Calu3 (cell line): Measurements from ENCODE around the gene SNX11. TPM values are rescaled to one million over a fixed set of nuclear protein-coding genes. Genes with fewer than 3 reads are reported as not detected.

Source experiments
- BruUV-seq: library from RNA; stranded (reverse); fragments of 400-500 nt; replicated peaks from 2 replicates; lab custom pipeline; 2021; lab: Mats Ljungman, UMichigan
- CTCF ChIA-PET: fragments of 300-600 bp; sonication (Branson Sonifier 250); formaldehyde crosslinking; loops from one replicate; lab custom pipeline; 2022; ENCODE audit warnings: antibody characterized with exemption; lab: Charles Lee
- DNase-seq: peaks from one replicate; pipeline ENCODE4 v3.0.0; 2022
- H3K27ac Mint-ChIP-seq: one replicate; pipeline ENCODE4 v1.8.0; 2022; ENCODE audit warnings: mixed read lengths; ENCODE audit not compliant: unreplicated experiment
- H3K27me3 Mint-ChIP-seq: one replicate; pipeline ENCODE4 v1.8.0; 2022; ENCODE audit warnings: mixed read lengths; ENCODE audit not compliant: unreplicated experiment
- H3K36me3 Mint-ChIP-seq: one replicate; pipeline ENCODE4 v1.8.0; 2022; ENCODE audit warnings: mild to moderate bottlenecking, moderate library complexity, mixed read lengths; ENCODE audit not compliant: insufficient read depth, unreplicated experiment
- H3K4me1 Mint-ChIP-seq: one replicate; pipeline ENCODE4 v1.8.0; 2022; ENCODE audit warnings: mild to moderate bottlenecking, low read depth, mixed read lengths; ENCODE audit not compliant: unreplicated experiment
- H3K4me3 Mint-ChIP-seq: one replicate; pipeline ENCODE4 v1.8.0; 2022; ENCODE audit warnings: mild to moderate bottlenecking, low read depth, moderate library complexity, mixed read lengths; ENCODE audit not compliant: unreplicated experiment
- H3K9me3 Mint-ChIP-seq: one replicate; pipeline ENCODE4 v1.8.0; 2022; ENCODE audit warnings: low read depth, mixed read lengths; ENCODE audit not compliant: unreplicated experiment
- CTCF ChIP-seq: fragments of 200-600 bp; IDR thresholded peaks from one replicate; pipeline ENCODE4 v1.8.0; 2022; ENCODE audit warnings: antibody characterized with exemption; ENCODE audit not compliant: unreplicated experiment
- intact Hi-C: fragments of 100-400 bp; cut with micrococcal nuclease; formaldehyde crosslinking; loops from one replicate; pipeline ENCODE4 v1.10.0; 2022; ENCODE audit not compliant: unreplicated experiment
- total RNA-seq: library from RNA; stranded (reverse); gene quantifications from 2 replicates; pipeline ENCODE4 v1.2.3, GENCODE V29; 2022

Gene SNX11
- total RNA-seq, 1 experiment from 2014 or later = 29.4 TPM

GRCh38 chr17:48060249-48060648 is 47.3 kb upstream of the SNX11 start:
- Mint-ChIP-seq H3K4me3 (no peak overlapping the region), H3K27me3 (no peaks in the 10 kb centered on the region), H3K4me1 (peaks cover 24% of the 10 kb centered on the region), H3K27ac (peak overlapping the region; percentile 45), H3K9me3 (no peaks in the 10 kb centered on the region), H3K36me3 (peaks cover 92% of the 10 kb centered on the region)
- intact Hi-C loops = no loop called here
- TF ChIP-seq CTCF = no peak
- BruUV-seq = no TSS peak
- CTCF ChIA-PET = interaction anchor here (0.6 kb wide), 1 partner anchor 211 kb away, joined by 3 read pairs; no protein-coding TSS in a partner anchor
- no peak for DNase-seq

- CTCF ChIA-PET = interaction anchor here (0.5 kb wide), 1 partner anchor 391 kb away, joined by 5 read pairs; no protein-coding TSS in a partner anchor
- intact Hi-C loops = no loop called here
- peaks cover 8% of the 10 kb centered on the region for H3K4me1 Mint-ChIP-seq
- H3K27ac Mint-ChIP-seq = peak overlapping the region; percentile 15
- no peaks in the 10 kb centered on the region for H3K27me3 Mint-ChIP-seq
- no peaks in the 10 kb centered on the region for H3K9me3 Mint-ChIP-seq
- BruUV-seq = no TSS peak
- TF ChIP-seq CTCF = no peak
- H3K36me3 Mint-ChIP-seq = peaks cover 92% of the 10 kb centered on the region
- DNase-seq = no peak
- H3K4me3 Mint-ChIP-seq = no peak overlapping the region
Measured at GRCh38 chr17:48062273-48062672, 45.3 kb upstream of the SNX11 start.

DNA sequence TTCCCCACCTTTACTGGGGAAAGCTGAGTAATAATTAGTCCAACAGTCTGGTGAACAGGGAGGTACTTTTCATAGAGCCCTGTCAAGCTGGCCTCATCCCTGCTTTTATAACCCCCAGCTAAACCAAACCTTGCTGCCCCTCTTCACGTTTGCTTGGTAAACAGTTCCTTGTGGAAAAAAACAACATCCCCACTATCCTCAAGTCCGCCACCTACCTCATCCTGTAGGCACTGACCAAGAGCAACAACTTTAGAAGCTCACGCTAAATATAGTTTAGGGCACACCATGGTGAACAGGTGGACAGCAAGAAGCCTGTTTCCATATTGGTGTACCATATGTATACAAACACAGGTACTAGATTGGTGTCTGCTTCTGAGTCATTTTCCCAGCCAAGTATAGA is 42.9 kb upstream of the SNX11 start:
- no peak for TF ChIP-seq CTCF
- H3K4me3 Mint-ChIP-seq = no peak overlapping the region
- BruUV-seq = no TSS peak
- H3K36me3 Mint-ChIP-seq = peaks cover 89% of the 10 kb centered on the region
- CTCF ChIA-PET = interaction anchor here (0.6 to 0.9 kb wide), 2 partner anchors 27 to 1127 kb away, joined by 3 to 5 read pairs; no protein-coding TSS in a partner anchor
- no peaks in the 10 kb centered on the region for H3K9me3 Mint-ChIP-seq
- H3K27me3 Mint-ChIP-seq = no peaks in the 10 kb centered on the region
- intact Hi-C loops = no loop called here
- peak overlapping the region; percentile 22 for H3K27ac Mint-ChIP-seq
- no peak for DNase-seq
- no peaks in the 10 kb centered on the region for H3K4me1 Mint-ChIP-seq

- CTCF ChIA-PET = interaction anchor here (0.9 kb wide), 1 partner anchor 21 kb away, joined by 3 read pairs; no protein-coding TSS in a partner anchor
- TF ChIP-seq CTCF = no peak
- Mint-ChIP-seq H3K9me3 (no peaks in the 10 kb centered on the region), H3K4me3 (no peak overlapping the region), H3K27ac (no peak overlapping the region), H3K27me3 (no peaks in the 10 kb centered on the region), H3K4me1 (no peaks in the 10 kb centered on the region), H3K36me3 (peaks cover 89% of the 10 kb centered on the region)
- intact Hi-C loops = no loop called here
- DNase-seq = no peak
- BruUV-seq = no TSS peak
Measured at GRCh38 chr17:48066192-48066591, 41.4 kb upstream of the SNX11 start.
